CD14-positive monocyte (primary cell): ENCODE data around the gene PHAF1. TPM values are rescaled to one million over a fixed set of nuclear protein-coding genes. Genes with fewer than 3 reads are reported as not detected.

Source experiments
- DNase-seq, 3 donors: peaks; one replicate each; pipeline ENCODE4 v3.0.0-alpha.2; 2011 to 2022
- H2AFZ ChIP-seq: 2 replicates; pipeline ENCODE4 v1.6.0; 2012; ENCODE audit warnings: mild to moderate bottlenecking, low read depth, low read length, inconsistent platforms; ENCODE audit not compliant: insufficient read depth, poor library complexity, severe bottlenecking
- H3K27ac ChIP-seq, 2 donors: 1 replicate in 1 of 2; 2 replicates in 1 of 2; pipeline ENCODE4 v1.5.1; 2012 to 2013; ENCODE audit warnings: low read length in 2 of 2, control low read depth in 1 of 2, inconsistent platforms in 1 of 2, low read depth in 1 of 2, mild to moderate bottlenecking in 1 of 2
- H3K27me3 ChIP-seq, 2 donors: one replicate each; pipeline versions ENCODE4 v1.6.0 to v1.6.1; 2011 to 2013; ENCODE audit warnings: low read length in 2 of 2; ENCODE audit not compliant: control insufficient read depth in 2 of 2, insufficient read depth in 2 of 2
- H3K36me3 ChIP-seq, 2 donors: replicated peaks in 1 of 2; 1 replicate in 1 of 2; 2 replicates in 1 of 2; pipeline versions ENCODE4 v1.5.1 to v1.6.1; 2012 to 2013; ENCODE audit warnings: low read length in 2 of 2, control low read depth in 1 of 2, inconsistent platforms in 1 of 2, mild to moderate bottlenecking in 1 of 2; ENCODE audit not compliant: insufficient read depth in 2 of 2, control insufficient read depth in 1 of 2
- H3K4me1 ChIP-seq, 2 donors: 1 replicate in 1 of 2; 2 replicates in 1 of 2; pipeline versions ENCODE4 v1.5.1 to v1.6.1; 2012 to 2013; ENCODE audit warnings: low read length in 2 of 2, control low read depth in 1 of 2, inconsistent platforms in 1 of 2, mild to moderate bottlenecking in 1 of 2, moderate library complexity in 1 of 2; ENCODE audit not compliant: insufficient read depth in 2 of 2, control insufficient read depth in 1 of 2
- H3K4me2 ChIP-seq: replicated peaks from 2 replicates; pipeline ENCODE3; 2012; ENCODE audit warnings: low read length, moderate library complexity, mild to moderate bottlenecking; ENCODE audit not compliant: poor library complexity, severe bottlenecking; ENCODE audit errors: extremely low read depth
- H3K4me3 ChIP-seq, 3 experiments: fragments of 200-600 bp in 1 of 3; sonication (generic) in 1 of 3; replicated peaks in 1 of 3; 1 replicate in 2 of 3; 2 replicates in 1 of 3; pipeline ENCODE4 v1.5.1; 2011 to 2013; ENCODE audit warnings: low read length in 3 of 3, mild to moderate bottlenecking in 3 of 3, control low read depth in 2 of 3, low read depth in 2 of 3, inconsistent platforms in 1 of 3, moderate library complexity in 1 of 3
- H3K79me2 ChIP-seq: 2 replicates; pipeline ENCODE4 v1.6.0; 2012; ENCODE audit warnings: mild to moderate bottlenecking, control low read depth, inconsistent platforms, low read length, moderate library complexity; ENCODE audit not compliant: insufficient read depth
- H3K9ac ChIP-seq: 2 replicates; pipeline ENCODE4 v1.6.0; 2017; ENCODE audit warnings: low read length, mild to moderate bottlenecking; ENCODE audit not compliant: insufficient read depth, poor library complexity, severe bottlenecking
- H3K9me3 ChIP-seq, 2 donors: replicated peaks in 1 of 2; 1 replicate in 1 of 2; 2 replicates in 1 of 2; pipeline versions ENCODE4 v1.5.1 to v1.6.1; 2012 to 2013; ENCODE audit warnings: low read length in 2 of 2, control low read depth in 1 of 2; ENCODE audit not compliant: control insufficient read depth in 1 of 2, insufficient read depth in 1 of 2
- H4K20me1 ChIP-seq: 2 replicates; pipeline ENCODE4 v1.6.0; 2012; ENCODE audit warnings: mild to moderate bottlenecking, low read length, control low read depth, moderate library complexity; ENCODE audit not compliant: insufficient read depth
- H3K27ac Mint-ChIP-seq, 7 donors: one replicate each; pipeline ENCODE4 v1.8.0; 2020; ENCODE audit warnings: mild to moderate bottlenecking in 7 of 7, mixed read lengths in 7 of 7, moderate library complexity in 6 of 7, inconsistent platforms in 2 of 7
- H3K27me3 Mint-ChIP-seq, 3 donors: one replicate each; pipeline ENCODE4 v1.8.0; 2021 to 2022; ENCODE audit warnings: low read depth in 3 of 3, mild to moderate bottlenecking in 3 of 3, mixed read lengths in 3 of 3, moderate library complexity in 3 of 3, inconsistent platforms in 1 of 3
- H3K36me3 Mint-ChIP-seq, 2 donors: one replicate each; pipeline ENCODE4 v1.8.0; 2020; ENCODE audit warnings: mixed read lengths in 2 of 2, inconsistent platforms in 1 of 2, mild to moderate bottlenecking in 1 of 2
- H3K4me1 Mint-ChIP-seq: one replicate; pipeline ENCODE4 v1.8.0; 2020; ENCODE audit warnings: mild to moderate bottlenecking, mixed read lengths
- H3K4me3 Mint-ChIP-seq, 2 donors: one replicate each; pipeline ENCODE4 v1.8.0; 2020; ENCODE audit warnings: mild to moderate bottlenecking in 2 of 2, mixed read lengths in 2 of 2, moderate library complexity in 1 of 2
- H3K9me3 Mint-ChIP-seq, 7 donors: one replicate each; pipeline ENCODE4 v1.8.0; 2020 to 2022; ENCODE audit warnings: mixed read lengths in 7 of 7, mild to moderate bottlenecking in 6 of 7, moderate library complexity in 6 of 7, inconsistent platforms in 2 of 7
- CTCF ChIP-seq: fragments of 200-600 bp; IDR thresholded peaks from one replicate; pipeline ENCODE4 v1.8.0; 2022; ENCODE audit warnings: antibody characterized with exemption, mild to moderate bottlenecking
- WGBS: methylation state at CpG from one replicate; pipeline ENCODE4 v1.1.5; 2013; ENCODE audit warnings: missing lambda C conversion rate; ENCODE audit not compliant: insufficient coverage; 5-methylcytosine and 5-hydroxymethylcytosine counted together
- intact Hi-C, 2 donors: fragments of 100-400 bp; cut with micrococcal nuclease; formaldehyde crosslinking; loops; one replicate each; pipeline versions ENCODE4 v1.15.0 to v1.15.1; 2023
- polyA plus RNA-seq, 3 donors: library from polyadenylated mRNA; depleted of rRNA in 1 of 3; unstranded in 2 of 3; stranded (reverse) in 1 of 3; fragments of 300-500 nt in 2 of 3; fragments of >200 nt in 1 of 3; fragmentation: Illumina TruSeq in 2 of 3; gene quantifications; 1 replicate in 2 of 3; 2 replicates in 1 of 3; pipeline ENCODE4 v1.2.3, GENCODE V29; 2012 to 2021

Gene PHAF1
- polyA plus RNA-seq, 3 donors = 18.8 to 68.2 (median 26.5) TPM

- Histone ChIP-seq H3K27ac (no peak overlapping the region), H3K9ac (no peak overlapping the region), H3K79me2 (peaks cover 8% of the 10 kb centered on the region), H3K36me3 (no peaks in the 10 kb centered on the region), H3K4me3 (no peak overlapping the region), H3K4me1 (peaks cover 42 to 53% of the 10 kb centered on the region in 2 donors), H3K9me3 (no peaks in the 10 kb centered on the region), H3K27me3 (peaks cover 12 to 41% of the 10 kb centered on the region in 2 donors), H3K4me2 (no peak overlapping the region), H4K20me1 (peaks cover 32% of the 10 kb centered on the region), H2AFZ (no peak overlapping the region)
- intact Hi-C loops = no loop called here
- H3K9me3 Mint-ChIP-seq = peaks cover 0 to 19% (median 3%) of the 10 kb centered on the region in 7 donors
- peaks cover 36 to 58% (median 42%) of the 10 kb centered on the region in 3 donors for H3K27me3 Mint-ChIP-seq
- no peak overlapping the region for H3K27ac Mint-ChIP-seq
- DNase-seq = no peak
- H3K4me3 Mint-ChIP-seq = peak overlapping the region in 1 of 2 donors; percentile 91
- peaks cover 28 to 29% of the 10 kb centered on the region in 2 donors for H3K36me3 Mint-ChIP-seq
- TF ChIP-seq CTCF = no peak
- WGBS = 92% methylated on average over 12 of the region's 13 CpGs
- peaks cover 15% of the 10 kb centered on the region for H3K4me1 Mint-ChIP-seq
Observed at GRCh38 chr16:67179421-67180080, 69.8 kb downstream of the PHAF1 start.

- TF ChIP-seq CTCF = no peak
- Mint-ChIP-seq H3K4me3 (no peak overlapping the region), H3K36me3 (peaks cover 27 to 28% of the 10 kb centered on the region in 2 donors), H3K9me3 (peaks cover 0 to 21% (median 5%) of the 10 kb centered on the region in 7 donors), H3K27ac (no peak overlapping the region), H3K4me1 (peaks cover 16% of the 10 kb centered on the region), H3K27me3 (peaks cover 32 to 58% (median 42%) of the 10 kb centered on the region in 3 donors)
- Histone ChIP-seq H3K9me3 (no peaks in the 10 kb centered on the region), H3K9ac (no peak overlapping the region), H4K20me1 (peaks cover 26% of the 10 kb centered on the region), H3K27ac (no peak overlapping the region), H3K36me3 (no peaks in the 10 kb centered on the region), H3K4me2 (no peak overlapping the region), H3K4me3 (no peak overlapping the region), H3K79me2 (peaks cover 8% of the 10 kb centered on the region), H3K4me1 (peaks cover 42 to 53% of the 10 kb centered on the region in 2 donors), H2AFZ (no peak overlapping the region), H3K27me3 (peaks cover 6 to 41% of the 10 kb centered on the region in 2 donors)
- DNase-seq = no peak
- WGBS = 94% methylated on average over 14 of the region's 16 CpGs
- intact Hi-C loops = no loop called here
Observed at GRCh38 chr16:67180166-67180565, 70.4 kb downstream of the PHAF1 start.
